H9 (cell line): ENCODE data around the gene PIMREG. TPM values are rescaled to one million over a fixed set of nuclear protein-coding genes. Genes with fewer than 3 reads are reported as not detected.

Source experiments
- DNase-seq: peaks from one replicate; pipeline ENCODE4 v3.0.0-alpha.2; 2017
- H2AFZ ChIP-seq: one replicate; pipeline ENCODE4 v1.6.1; 2013; ENCODE audit warnings: mild to moderate bottlenecking, low read length, control low read depth, moderate library complexity
- H2AK5ac ChIP-seq: 2 replicates; pipeline ENCODE4 v1.6.1; 2013; ENCODE audit warnings: low read length, control low read depth, mixed read lengths; ENCODE audit not compliant: insufficient read length
- H2BK120ac ChIP-seq: one replicate; pipeline ENCODE4 v1.6.1; 2013; ENCODE audit warnings: low read depth, mild to moderate bottlenecking, low read length, control low read depth, inconsistent platforms; ENCODE audit not compliant: poor library complexity, severe bottlenecking
- H2BK12ac ChIP-seq: 2 replicates; pipeline ENCODE4 v1.6.1; 2013; ENCODE audit warnings: low read length, control low read depth, mixed read lengths, low read depth; ENCODE audit not compliant: insufficient read length
- H2BK15ac ChIP-seq: 2 replicates; pipeline ENCODE4 v1.6.1; 2013; ENCODE audit warnings: low read depth, low read length, control low read depth
- H2BK20ac ChIP-seq: one replicate; pipeline ENCODE4 v1.6.1; 2013; ENCODE audit warnings: low read depth, mild to moderate bottlenecking, low read length, control low read depth, inconsistent platforms; ENCODE audit not compliant: poor library complexity, severe bottlenecking
- H2BK5ac ChIP-seq: 2 replicates; pipeline ENCODE4 v1.6.1; 2013; ENCODE audit warnings: low read length, control low read depth, mixed read lengths; ENCODE audit not compliant: insufficient read length
- H3K14ac ChIP-seq: 2 replicates; pipeline ENCODE4 v1.6.1; 2013; ENCODE audit warnings: low read length, control low read depth; ENCODE audit not compliant: insufficient read depth
- H3K18ac ChIP-seq: 2 replicates; pipeline ENCODE4 v1.6.1; 2013; ENCODE audit warnings: low read depth, mild to moderate bottlenecking, mixed read lengths, low read length, control low read depth; ENCODE audit not compliant: insufficient read length
- H3K23ac ChIP-seq: 2 replicates; pipeline ENCODE4 v1.6.1; 2013; ENCODE audit warnings: low read length, control low read depth, mixed read lengths, low read depth; ENCODE audit not compliant: insufficient read length
- H3K23me2 ChIP-seq: 2 replicates; pipeline ENCODE4 v1.6.1; 2013; ENCODE audit warnings: low read depth, mild to moderate bottlenecking, mixed read lengths, low read length, control low read depth; ENCODE audit not compliant: insufficient read length, poor library complexity, severe bottlenecking
- H3K27ac ChIP-seq: 2 replicates; pipeline ENCODE4 v1.5.1; 2013; ENCODE audit warnings: low read length, control low read depth, mixed read lengths, low read depth; ENCODE audit not compliant: insufficient read length
- H3K27me3 ChIP-seq: 2 replicates; pipeline ENCODE4 v1.6.1; 2013; ENCODE audit warnings: low read length, control low read depth, inconsistent platforms; ENCODE audit not compliant: insufficient read depth
- H3K4ac ChIP-seq: 2 replicates; pipeline ENCODE4 v1.6.1; 2013; ENCODE audit warnings: low read depth, mild to moderate bottlenecking, control low read depth, inconsistent platforms, low read length, moderate library complexity
- H3K4me1 ChIP-seq: 2 replicates; pipeline ENCODE4 v1.6.1; 2013; ENCODE audit warnings: low read length, control low read depth, inconsistent platforms; ENCODE audit not compliant: insufficient read depth
- H3K4me2 ChIP-seq: 2 replicates; pipeline ENCODE4 v1.6.1; 2013; ENCODE audit warnings: low read length, control low read depth, mixed read lengths; ENCODE audit not compliant: insufficient read length, insufficient read depth
- H3K56ac ChIP-seq: 2 replicates; pipeline ENCODE4 v1.6.1; 2013; ENCODE audit warnings: low read depth, mild to moderate bottlenecking, mixed read lengths, low read length, control low read depth; ENCODE audit not compliant: insufficient read length
- H3K79me1 ChIP-seq: 2 replicates; pipeline ENCODE4 v1.6.1; 2013; ENCODE audit warnings: low read depth, mild to moderate bottlenecking, moderate library complexity, low read length, control low read depth, inconsistent platforms; ENCODE audit not compliant: insufficient read depth, poor library complexity, severe bottlenecking
- H3K79me2 ChIP-seq: 2 replicates; pipeline ENCODE4 v1.6.1; 2013; ENCODE audit warnings: low read length, control low read depth, inconsistent platforms; ENCODE audit not compliant: insufficient read depth
- H3K9ac ChIP-seq: 2 replicates; pipeline ENCODE4 v1.6.1; 2013; ENCODE audit warnings: low read length, control low read depth, mixed read lengths; ENCODE audit not compliant: insufficient read length; ENCODE audit errors: extremely low read depth
- H3K9me3 ChIP-seq: one replicate; pipeline ENCODE4 v1.6.1; 2013; ENCODE audit warnings: low read depth, low read length, inconsistent platforms; ENCODE audit not compliant: control insufficient read depth
- H3T11ph ChIP-seq: one replicate; pipeline ENCODE4 v1.6.1; 2013; ENCODE audit warnings: mild to moderate bottlenecking, low read length, control low read depth, inconsistent platforms
- H4K20me1 ChIP-seq: one replicate; pipeline ENCODE4 v1.6.1; 2013; ENCODE audit not compliant: control insufficient read depth, insufficient read length, insufficient read depth
- H4K5ac ChIP-seq: 2 replicates; pipeline ENCODE4 v1.6.1; 2013; ENCODE audit warnings: low read depth, mild to moderate bottlenecking, mixed read lengths, low read length, control low read depth; ENCODE audit not compliant: insufficient read length
- H4K8ac ChIP-seq: replicated peaks from 2 replicates; pipeline ENCODE4 v1.6.1; 2013; ENCODE audit warnings: low read length, control low read depth, mixed read lengths, low read depth; ENCODE audit not compliant: insufficient read length
- H4K91ac ChIP-seq: 2 replicates; pipeline ENCODE4 v1.6.1; 2013; ENCODE audit warnings: low read depth, mild to moderate bottlenecking, moderate library complexity, mixed read lengths, low read length, control low read depth; ENCODE audit not compliant: insufficient read length
- H3K27ac Mint-ChIP-seq, 3 experiments: 2 replicates in 2 of 3; 3 replicates in 1 of 3; pipeline ENCODE4 v1.8.0; 2020 to 2021; ENCODE audit warnings: mixed read lengths in 3 of 3, mild to moderate bottlenecking in 1 of 3, moderate library complexity in 1 of 3
- H3K27me3 Mint-ChIP-seq: 2 replicates; pipeline ENCODE4 v1.8.0; 2021; ENCODE audit warnings: low read depth, mild to moderate bottlenecking, moderate library complexity, mixed read lengths
- H3K36me3 Mint-ChIP-seq, 3 experiments: 2 replicates in 2 of 3; 3 replicates in 1 of 3; pipeline ENCODE4 v1.8.0; 2020 to 2021; ENCODE audit warnings: low read depth in 3 of 3, mixed read lengths in 3 of 3; ENCODE audit not compliant: insufficient read depth in 1 of 3
- H3K4me1 Mint-ChIP-seq, 2 experiments: 2 replicates each; pipeline ENCODE4 v1.8.0; 2020; ENCODE audit warnings: mixed read lengths in 2 of 2
- H3K4me3 Mint-ChIP-seq, 2 experiments: 2 replicates in 1 of 2; 3 replicates in 1 of 2; pipeline ENCODE4 v1.8.0; 2020 to 2021; ENCODE audit warnings: mild to moderate bottlenecking in 2 of 2, mixed read lengths in 2 of 2, moderate library complexity in 1 of 2
- H3K9me3 Mint-ChIP-seq, 2 experiments: 2 replicates in 1 of 2; 3 replicates in 1 of 2; pipeline ENCODE4 v1.8.0; 2020; ENCODE audit warnings: mild to moderate bottlenecking in 2 of 2, mixed read lengths in 2 of 2, moderate library complexity in 1 of 2
- whole genome bisulfite sequencing: extraction: QIAGEN DNeasy Blood & Tissue Kit; methylation state at CpG from one replicate; pipeline ENCODE4 v1.1.7; 2013; ENCODE audit warnings: missing lambda C conversion rate, low lambda C conversion rate, mixed read lengths; ENCODE audit not compliant: insufficient read length; ENCODE audit errors: extremely low coverage; 5-methylcytosine and 5-hydroxymethylcytosine counted together
- total RNA-seq: library from RNA; stranded (reverse); gene quantifications from 2 replicates; pipeline ENCODE4 v1.2.1, GENCODE V29; 2021
- TF ChIP-seq, protein P1 (sequence below): fragments of 200-600 bp; sonication (generic); conservative IDR thresholded peaks from 3 replicates; pipeline ENCODE4 v1.8.0; 2021; ENCODE audit warnings: antibody characterized with exemption, mild to moderate bottlenecking

The PIMREG gene
- total RNA-seq, 1 experiment from 2014 or later: 91.6 TPM

DNA sequence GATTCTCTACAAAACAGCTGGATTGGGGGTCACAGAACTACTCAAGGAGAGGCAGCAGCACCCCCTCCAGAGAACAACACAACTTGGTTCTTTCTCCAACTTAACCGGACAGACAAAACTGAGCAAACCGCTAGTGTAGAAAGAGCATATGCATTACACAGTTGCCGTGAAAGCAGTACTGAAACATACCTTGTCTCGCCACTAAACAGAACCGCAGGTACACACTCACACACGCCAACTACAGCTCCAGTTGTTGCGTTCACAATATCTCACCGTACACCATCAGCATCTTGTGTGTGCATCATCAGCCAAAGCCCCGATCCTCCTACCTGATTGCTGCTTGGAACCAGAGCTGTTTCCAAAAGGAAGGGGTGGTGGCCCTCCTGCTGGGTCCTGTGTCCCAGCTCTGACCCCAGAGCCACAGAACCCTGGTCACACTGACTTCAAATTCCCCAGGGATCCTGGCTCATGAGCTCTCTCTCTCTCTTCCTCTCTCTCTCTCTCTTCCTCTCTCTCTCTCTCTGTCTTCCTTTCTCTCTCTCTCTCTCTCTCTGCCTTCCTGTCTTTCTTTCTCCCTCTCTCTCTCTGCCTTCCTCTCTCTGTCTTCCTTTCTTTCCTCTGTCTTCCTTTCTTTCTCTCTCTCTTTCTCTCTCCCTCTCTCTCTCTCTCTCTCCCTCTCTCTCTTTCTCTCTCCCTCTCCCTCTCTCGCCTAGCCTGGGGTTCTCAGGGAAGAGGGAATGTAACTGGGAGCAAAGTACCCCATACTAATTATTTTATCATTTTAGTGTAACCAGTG, 8.4 kb downstream of the PIMREG start:
- Histone ChIP-seq H3K56ac (no peak overlapping the region), H3K27ac (no peak overlapping the region), H3K79me1 (no peaks in the 10 kb centered on the region), H2AK5ac (no peak overlapping the region), H2BK12ac (no peak overlapping the region), H2BK15ac (no peak overlapping the region), H3K27me3 (no peaks in the 10 kb centered on the region), H3K23me2 (peaks cover 5% of the 10 kb centered on the region), H2BK5ac (no peak overlapping the region), H3K18ac (no peak overlapping the region), H3K79me2 (no peaks in the 10 kb centered on the region), H3K14ac (no peak overlapping the region), H3K4ac (no peak overlapping the region), H3K9ac (no peak overlapping the region), H3K4me2 (no peak overlapping the region), H3K9me3 (no peaks in the 10 kb centered on the region), H2BK120ac (no peak overlapping the region), H4K8ac (no peak overlapping the region), H2BK20ac (no peak overlapping the region), H3K4me1 (peaks cover 12% of the 10 kb centered on the region; the same call in 1 of the 2 replicates), H2AFZ (no peak overlapping the region), H4K20me1 (no peaks in the 10 kb centered on the region), H4K5ac (no peak overlapping the region), H3T11ph (no peak overlapping the region), H3K23ac (no peak overlapping the region), H4K91ac (no peak overlapping the region)
- Mint-ChIP-seq H3K4me3 (peak overlapping the region in 1 of 2 experiments; percentile 54; a peak in 1 of 5 replicates), H3K36me3 (peaks cover 14 to 36% (median 25%) of the 10 kb centered on the region in 3 experiments), H3K27ac (peak overlapping the region in 2 of 3 experiments; percentile 70 to 92; a peak in 5 of 7 replicates), H3K27me3 (no peaks in the 10 kb centered on the region; the same call in none of the 2 replicates), H3K4me1 (peaks cover 55 to 61% of the 10 kb centered on the region in 2 experiments), H3K9me3 (no peaks in the 10 kb centered on the region; a peak in 1 of 5 replicates)
- no peak for DNase-seq
- no CpG with 5 or more reads among the region's 10 CpGs for WGBS
- TF ChIP-seq, protein P1, sequence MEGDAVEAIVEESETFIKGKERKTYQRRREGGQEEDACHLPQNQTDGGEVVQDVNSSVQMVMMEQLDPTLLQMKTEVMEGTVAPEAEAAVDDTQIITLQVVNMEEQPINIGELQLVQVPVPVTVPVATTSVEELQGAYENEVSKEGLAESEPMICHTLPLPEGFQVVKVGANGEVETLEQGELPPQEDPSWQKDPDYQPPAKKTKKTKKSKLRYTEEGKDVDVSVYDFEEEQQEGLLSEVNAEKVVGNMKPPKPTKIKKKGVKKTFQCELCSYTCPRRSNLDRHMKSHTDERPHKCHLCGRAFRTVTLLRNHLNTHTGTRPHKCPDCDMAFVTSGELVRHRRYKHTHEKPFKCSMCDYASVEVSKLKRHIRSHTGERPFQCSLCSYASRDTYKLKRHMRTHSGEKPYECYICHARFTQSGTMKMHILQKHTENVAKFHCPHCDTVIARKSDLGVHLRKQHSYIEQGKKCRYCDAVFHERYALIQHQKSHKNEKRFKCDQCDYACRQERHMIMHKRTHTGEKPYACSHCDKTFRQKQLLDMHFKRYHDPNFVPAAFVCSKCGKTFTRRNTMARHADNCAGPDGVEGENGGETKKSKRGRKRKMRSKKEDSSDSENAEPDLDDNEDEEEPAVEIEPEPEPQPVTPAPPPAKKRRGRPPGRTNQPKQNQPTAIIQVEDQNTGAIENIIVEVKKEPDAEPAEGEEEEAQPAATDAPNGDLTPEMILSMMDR: no peak
